H1 (cell line): ENCODE data around the gene FBXW2. TPM values are rescaled to one million over a fixed set of nuclear protein-coding genes. Genes with fewer than 3 reads are reported as not detected.

Source experiments
- CTCF ChIA-PET: fragments of 300-600 bp; sonication (Branson Sonifier 250); formaldehyde crosslinking; loops from one replicate; lab custom pipeline; 2021; ENCODE audit not compliant: partially characterized antibody; lab: Charles Lee
- POLR2A ChIA-PET: fragments of 300-600 bp; sonication (Branson Sonifier 250); formaldehyde crosslinking; loops from one replicate; lab custom pipeline; 2021; ENCODE audit warnings: inconsistent platforms; ENCODE audit not compliant: partially characterized antibody; lab: Charles Lee
- DNase-seq, 2 experiments: peaks; one replicate each; pipeline versions ENCODE4 v3.0.0 to v3.0.0-alpha.2; 2010 to 2022; ENCODE audit warnings: low spot score in 2 of 2, low read depth in 1 of 2, mixed read lengths in 1 of 2
- FAIRE-seq: peaks from 2 replicates; lab custom pipeline; 2011; peaks lifted over from hg19 to GRCh38; lab: Jason Lieb, UNC
- H2AFZ ChIP-seq: 2 replicates; pipeline ENCODE4 v1.8.1; 2012; ENCODE audit warnings: low read length, inconsistent platforms
- H2AK5ac ChIP-seq: 2 replicates; pipeline ENCODE4 v1.6.1; 2013; ENCODE audit warnings: low read depth, low read length
- H2BK120ac ChIP-seq: replicated peaks from 2 replicates; pipeline ENCODE3; 2013; ENCODE audit warnings: low read depth, low read length, inconsistent platforms
- H2BK12ac ChIP-seq: 2 replicates; pipeline ENCODE4 v1.6.1; 2013; ENCODE audit warnings: low read depth, low read length
- H2BK15ac ChIP-seq: 2 replicates; pipeline ENCODE4 v1.6.1; 2013; ENCODE audit warnings: low read length
- H2BK20ac ChIP-seq: 2 replicates; pipeline ENCODE4 v1.6.1; 2013; ENCODE audit warnings: low read length
- H2BK5ac ChIP-seq: 2 replicates; pipeline ENCODE4 v1.6.1; 2013; ENCODE audit warnings: low read depth, low read length
- H3K14ac ChIP-seq: 2 replicates; pipeline ENCODE4 v1.6.1; 2013; ENCODE audit warnings: inconsistent platforms; ENCODE audit not compliant: insufficient read length
- H3K18ac ChIP-seq: 2 replicates; pipeline ENCODE4 v1.6.1; 2013; ENCODE audit warnings: low read length; ENCODE audit errors: extremely low read depth
- H3K23ac ChIP-seq: 2 replicates; pipeline ENCODE4 v1.6.1; 2013; ENCODE audit warnings: inconsistent platforms; ENCODE audit not compliant: insufficient read length
- H3K23me2 ChIP-seq: 2 replicates; pipeline ENCODE4 v1.6.1; 2013; ENCODE audit warnings: low read depth, low read length
- H3K27ac ChIP-seq: 2 replicates; pipeline ENCODE4 v1.6.1; 2011; ENCODE audit warnings: low read depth, low read length, inconsistent platforms
- H3K27me3 ChIP-seq, 4 experiments: replicated peaks in 1 of 4; 1 replicate in 1 of 4; 2 replicates in 3 of 4; pipeline versions ENCODE4 v1.6.1 to v1.8.1; 2011 to 2013; ENCODE audit warnings: low read length in 3 of 4, mild to moderate bottlenecking in 3 of 4, inconsistent platforms in 2 of 4, mixed read lengths in 2 of 4, moderate library complexity in 1 of 4; ENCODE audit not compliant: control insufficient read depth in 3 of 4, insufficient read depth in 3 of 4; ENCODE audit errors: extremely low read depth in 1 of 4
- H3K36me3 ChIP-seq, 4 experiments: 2 replicates each; pipeline versions ENCODE4 v1.6.1 to v1.8.1; 2011 to 2013; ENCODE audit warnings: mild to moderate bottlenecking in 4 of 4, low read length in 3 of 4, moderate library complexity in 2 of 4, control low read depth in 1 of 4, inconsistent platforms in 1 of 4; ENCODE audit not compliant: insufficient read depth in 4 of 4, control insufficient read depth in 2 of 4
- H3K4ac ChIP-seq: replicated peaks from 2 replicates; pipeline ENCODE3; 2013; ENCODE audit warnings: low read length, low read depth, mixed read lengths, inconsistent platforms; ENCODE audit not compliant: insufficient read length
- H3K4me1 ChIP-seq, 4 experiments: replicated peaks in 1 of 4; 1 replicate in 1 of 4; 2 replicates in 3 of 4; pipeline versions ENCODE4 v1.6.1 to v1.8.1; 2011 to 2013; ENCODE audit warnings: low read length in 3 of 4, inconsistent platforms in 2 of 4, mixed read lengths in 1 of 4; ENCODE audit not compliant: insufficient read depth in 4 of 4, control insufficient read depth in 3 of 4
- H3K4me2 ChIP-seq, 2 experiments: 2 replicates each; pipeline versions ENCODE4 v1.6.1 to v1.8.1; 2011 to 2013; ENCODE audit warnings: low read depth in 2 of 2, low read length in 2 of 2, control low read depth in 1 of 2, inconsistent platforms in 1 of 2, mild to moderate bottlenecking in 1 of 2; ENCODE audit not compliant: insufficient read depth in 1 of 2
- H3K4me3 ChIP-seq, 4 experiments: fragments of 200-600, 300-600 bp in 1 of 4; sonication (generic), shearing (Covaris generic), sonication (Bioruptor Twin) in 1 of 4; 2 replicates each; pipeline versions ENCODE4 v1.5.1 to v1.8.1; 2011 to 2016; ENCODE audit warnings: low read length in 4 of 4, low read depth in 3 of 4, control low read depth in 2 of 4, inconsistent platforms in 2 of 4, mild to moderate bottlenecking in 2 of 4, mixed read lengths in 1 of 4, moderate library complexity in 1 of 4; ENCODE audit not compliant: insufficient read depth in 2 of 4; ENCODE audit errors: extremely low read depth in 1 of 4
- H3K56ac ChIP-seq: replicated peaks from 2 replicates; pipeline ENCODE3; 2013; ENCODE audit warnings: low read depth, mild to moderate bottlenecking, mixed read lengths, low read length, inconsistent platforms; ENCODE audit not compliant: insufficient read length
- H3K79me1 ChIP-seq: 2 replicates; pipeline ENCODE4 v1.6.1; 2013; ENCODE audit warnings: low read depth, low read length, control low read depth
- H3K79me2 ChIP-seq, 2 experiments: 2 replicates each; pipeline versions ENCODE4 v1.6.1 to v1.8.1; 2012 to 2013; ENCODE audit warnings: low read length in 2 of 2, mild to moderate bottlenecking in 2 of 2, inconsistent platforms in 1 of 2; ENCODE audit not compliant: insufficient read depth in 2 of 2, control insufficient read depth in 1 of 2
- H3K9ac ChIP-seq, 4 experiments: replicated peaks in 1 of 4; 1 replicate in 1 of 4; 2 replicates in 3 of 4; pipeline versions ENCODE4 v1.6.1 to v1.8.1; 2011 to 2013; ENCODE audit warnings: low read depth in 3 of 4, low read length in 3 of 4, control low read depth in 2 of 4, mild to moderate bottlenecking in 2 of 4, moderate library complexity in 2 of 4, inconsistent platforms in 1 of 4; ENCODE audit errors: extremely low read depth in 1 of 4
- H3K9me3 ChIP-seq, 2 experiments: 2 replicates each; pipeline versions ENCODE4 v1.6.1 to v1.8.1; 2012 to 2013; ENCODE audit warnings: mild to moderate bottlenecking in 2 of 2, moderate library complexity in 2 of 2, control low read depth in 1 of 2, inconsistent platforms in 1 of 2, low read depth in 1 of 2, low read length in 1 of 2, mixed read lengths in 1 of 2; ENCODE audit not compliant: insufficient read depth in 2 of 2
- H4K20me1 ChIP-seq, 2 experiments: replicated peaks in 1 of 2; 2 replicates each; pipeline versions ENCODE3 to v1.8.1; 2011 to 2013; ENCODE audit warnings: inconsistent platforms in 2 of 2, low read length in 2 of 2, mild to moderate bottlenecking in 1 of 2; ENCODE audit not compliant: insufficient read depth in 2 of 2, control insufficient read depth in 1 of 2
- H4K5ac ChIP-seq: 2 replicates; pipeline ENCODE4 v1.6.1; 2013; ENCODE audit warnings: low read length, low read depth, mixed read lengths, inconsistent platforms; ENCODE audit not compliant: insufficient read length
- H4K8ac ChIP-seq: 2 replicates; pipeline ENCODE4 v1.8.0; 2013; ENCODE audit warnings: mild to moderate bottlenecking, moderate library complexity, low read length, inconsistent platforms; ENCODE audit not compliant: insufficient read depth; ENCODE audit errors: extremely low read depth
- H4K91ac ChIP-seq: replicated peaks from 2 replicates; pipeline ENCODE3; 2013; ENCODE audit warnings: low read length, mixed read lengths, inconsistent platforms; ENCODE audit not compliant: insufficient read length
- BRCA1 ChIP-seq: IDR thresholded peaks from 2 replicates; pipeline ENCODE4 v1.6.1; 2012; ENCODE audit warnings: low read depth, low read length, improper control_type of control experiment
- YY1 ChIP-seq: IDR thresholded peaks from 2 replicates; pipeline ENCODE4 v1.6.1; 2011; ENCODE audit warnings: low read depth, mild to moderate bottlenecking, low read length
- polyA plus RNA-seq, 7 experiments: library from polyadenylated mRNA; depleted of rRNA in 3 of 7; stranded (reverse) in 5 of 7; unstranded in 2 of 7; fragments of >200 nt in 5 of 7; fragments of 200-250 nt in 2 of 7; gene quantifications; 1 replicate in 5 of 7; 2 replicates in 1 of 7; 4 replicates in 1 of 7; pipeline versions ENCODE4 v1.2.1 to v1.2.3, GENCODE V29; 2011 to 2013; ENCODE audit warnings: missing spikeins in 2 of 7, mixed read lengths in 2 of 7
- total RNA-seq: library from RNA; stranded (reverse); fragmentation: NEBNext Ultra II Directional; extraction: Animal tissue kit (Norgen Biotek cat#: 25700); gene quantifications from 2 replicates; pipeline ENCODE4 v1.2.1, GENCODE V29; 2021

FBXW2 gene
- total and polyA plus RNA-seq, 2 of the 8 experiments (the other 6 are each of a cell fraction or from before 2014, with no cell fraction given) = 19.2 to 65.3 TPM

GRCh38 chr9:120807607-120808379 is 14.6 kb upstream of the FBXW2 start:
- Histone ChIP-seq H3K27me3 (no peaks in the 10 kb centered on the region), H3K79me1 (no peaks in the 10 kb centered on the region), H3K4me1 (no peaks in the 10 kb centered on the region), H3K4me2 (no peak overlapping the region), H3K18ac (no peak overlapping the region), H2BK120ac (no peak overlapping the region), H3K14ac (no peak overlapping the region), H2BK12ac (no peak overlapping the region), H2BK20ac (no peak overlapping the region), H2BK5ac (no peak overlapping the region), H4K8ac (no peak overlapping the region), H3K27ac (no peak overlapping the region), H4K20me1 (no peaks in the 10 kb centered on the region), H3K79me2 (no peaks in the 10 kb centered on the region), H2BK15ac (no peak overlapping the region), H3K9ac (no peak overlapping the region), H3K4me3 (no peak overlapping the region), H3K4ac (no peak overlapping the region), H4K5ac (no peak overlapping the region), H2AK5ac (no peak overlapping the region), H3K9me3 (peaks cover 8 to 9% of the 10 kb centered on the region in 2 experiments; a peak in 1 of 4 replicates), H2AFZ (no peak overlapping the region), H4K91ac (no peak overlapping the region), H3K23me2 (no peaks in the 10 kb centered on the region), H3K36me3 (no peaks in the 10 kb centered on the region), H3K56ac (no peak overlapping the region), H3K23ac (no peak overlapping the region)
- FAIRE-seq (no peak), DNase-seq (no peak)
- CTCF ChIA-PET = no interaction called here
- POLR2A ChIA-PET = no interaction called here
- TF ChIP-seq BRCA1 (no peak), YY1 (no peak)
